ENCODE measurements around the gene HOXD11. TPM values are rescaled to one million over a fixed set of nuclear protein-coding genes. Genes with fewer than 3 reads are reported as not detected.

The HOXD11 gene
- total and polyA plus RNA-seq, 2 experiments from 2014 or later: not detected

DNA sequence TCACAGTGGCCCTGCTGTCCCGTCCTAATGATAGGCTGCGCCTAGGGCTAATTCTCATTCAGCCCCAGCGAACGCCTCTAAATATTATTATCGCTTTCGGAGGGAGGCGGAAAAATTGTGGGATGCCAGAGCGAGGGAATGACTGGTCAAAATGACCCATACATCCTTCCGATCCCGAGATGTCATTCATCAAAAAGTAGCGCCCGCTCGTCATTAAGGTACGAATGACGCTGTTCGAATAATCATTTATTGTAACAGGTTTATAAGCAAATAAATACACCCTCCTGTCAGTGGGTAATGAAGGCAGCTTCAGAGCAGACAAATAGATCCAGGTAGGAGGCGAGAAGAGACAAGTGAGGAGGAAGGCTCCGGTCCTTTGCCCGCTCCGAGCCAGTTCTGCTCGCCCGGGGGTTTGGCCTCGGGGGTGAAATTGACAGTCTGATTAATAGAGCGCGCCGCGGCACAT is 23.3 kb upstream of the HOXD11 start, which contains the start of gene EVX2:
Gene EVX2 (minus strand): TSS at position 167 of the 466 bp plus-strand sequence. CDS start 186 bp downstream, outside the sequence.
- Histone ChIP-seq H3K4me3 (peak within 1 kb of the TSS; percentile 49), H3K79me2 (replicated peaks; ENCODE audit: insufficient read depth) (no peaks in the 10 kb centered on the region), H3K27ac (ENCODE audit: low read depth) (no peak within 1 kb of the TSS), H4K20me1 (replicated peaks; ENCODE audit: insufficient read depth) (peaks cover 34% of the 10 kb centered on the region), H3K4me2 (peak within 1 kb of the TSS; percentile 81), H3K27me3 (ENCODE audit: insufficient read depth) (peaks cover 98% of the 10 kb centered on the region), H2AFZ (peak within 1 kb of the TSS; percentile 14; the same call in 1 of the 2 replicates), H3F3A (replicated peaks; ENCODE audit: low read depth) (peaks cover 32% of the 10 kb centered on the region), H3K9me2 (ENCODE audit: insufficient read depth) (no peaks in the 10 kb centered on the region), H3K36me3 (ENCODE audit: insufficient read depth) (no peaks in the 10 kb centered on the region), H3K4me1 (ENCODE audit: insufficient read depth) (peaks cover 58% of the 10 kb centered on the region)
- DNase-seq (ENCODE audit: low spot score): peak; percentile 31
- no peak within 1 kb of the TSS for H3K27ac Mint-ChIP-seq
- H3K4me3 Mint-ChIP-seq: peak within 1 kb of the TSS; percentile 59
- peaks cover 4% of the 10 kb centered on the region; the same call in 1 of the 3 replicates for H3K36me3 Mint-ChIP-seq (ENCODE audit: low read depth)
- no peak for ATAC-seq
- peaks cover 45% of the 10 kb centered on the region for H3K4me1 Mint-ChIP-seq
- peaks cover 11% of the 10 kb centered on the region; the same call in 2 of the 3 replicates for H3K9me3 Mint-ChIP-seq
- peaks cover 97% of the 10 kb centered on the region for H3K27me3 Mint-ChIP-seq (ENCODE audit: insufficient read depth, low read depth, poor library complexity)
- TF ChIP-seq EZH2 (IDR thresholded peaks at IDR 0.05; ENCODE audit: low read depth, unreplicated experiment) (peak; percentile 91), JUNB (IDR thresholded peaks at IDR 0.05; ENCODE audit: unreplicated experiment) (no peak)

DNA sequence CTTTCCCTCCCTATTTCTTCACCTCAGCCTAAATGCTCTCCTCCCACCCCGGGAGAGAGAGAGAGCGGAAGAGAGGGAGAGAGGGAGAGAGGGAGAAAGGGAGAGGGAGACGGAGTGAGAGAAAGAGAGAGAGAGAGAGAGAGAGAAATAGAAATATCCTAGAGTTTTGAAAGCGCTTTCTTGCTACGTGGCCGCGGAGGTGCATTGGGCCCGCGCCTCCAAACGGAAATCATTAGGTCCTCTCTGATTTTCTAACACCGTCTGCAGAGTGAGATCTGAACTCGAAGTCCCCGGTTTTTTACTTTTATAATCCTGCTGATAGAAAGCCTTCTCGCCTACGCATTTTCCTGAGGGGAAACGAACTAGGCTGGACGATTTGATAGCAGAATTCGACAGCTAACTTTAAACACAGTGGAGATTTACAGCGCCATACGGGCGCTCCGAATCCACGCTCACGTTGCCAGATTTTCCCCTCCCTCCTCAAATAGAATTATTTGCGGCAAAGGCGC is 22.4 kb upstream of the HOXD11 start:
- peaks cover 97% of the 10 kb centered on the region for H3K27me3 Mint-ChIP-seq (ENCODE audit: insufficient read depth, low read depth, poor library complexity)
- H3K4me3 Mint-ChIP-seq: peak overlapping the region; percentile 29; the same call in 2 of the 3 replicates

DNA sequence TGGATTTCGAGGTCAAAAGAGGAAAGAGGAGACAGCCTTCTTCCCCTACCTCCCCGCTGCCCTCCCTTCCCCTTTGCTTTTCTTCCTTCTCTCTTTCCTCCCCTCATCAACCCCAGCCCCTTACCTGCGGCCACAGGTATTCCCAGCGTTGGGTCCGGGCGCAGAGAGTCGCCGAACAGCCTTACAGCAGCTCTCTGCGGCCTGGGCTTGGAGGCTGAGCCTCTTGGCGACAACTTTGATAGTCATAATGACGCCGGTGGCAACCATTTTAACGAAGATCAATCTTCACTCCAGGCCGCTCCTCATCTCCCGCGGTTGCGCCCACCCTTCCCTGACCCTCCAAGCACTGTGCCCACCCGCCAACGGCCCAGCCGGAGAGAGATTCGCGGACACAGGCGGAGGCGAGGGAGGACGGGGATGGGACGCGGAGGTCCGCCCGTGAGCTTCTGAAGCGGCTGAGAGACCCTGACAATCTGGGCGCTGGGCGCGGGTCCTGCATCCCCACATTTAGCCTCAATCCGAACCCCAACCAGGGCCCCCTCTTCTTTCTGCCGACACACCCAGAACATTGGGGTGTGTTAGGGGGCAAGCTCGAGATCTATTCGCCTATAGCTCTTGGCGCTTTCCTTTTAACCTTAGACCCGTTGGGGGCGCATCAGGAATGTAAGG is 21.8 kb upstream of the HOXD11 start:
- Mint-ChIP-seq H3K4me1 (peaks cover 38% of the 10 kb centered on the region), H3K4me3 (peak overlapping the region; percentile 57), H3K27me3 (ENCODE audit: insufficient read depth, low read depth, poor library complexity) (peaks cover 100% of the 10 kb centered on the region), H3K36me3 (ENCODE audit: low read depth) (peaks cover 4% of the 10 kb centered on the region; the same call in 1 of the 3 replicates), H3K27ac (no peak overlapping the region), H3K9me3 (peaks cover 11% of the 10 kb centered on the region; the same call in 2 of the 3 replicates)
- peak; percentile 68 for DNase-seq (ENCODE audit: low spot score)
- peak overlapping the region; percentile 81 for H3K4me2 ChIP-seq
- H3K4me1 ChIP-seq (ENCODE audit: insufficient read depth): peaks cover 61% of the 10 kb centered on the region
- H3K27ac ChIP-seq (ENCODE audit: low read depth): no peak overlapping the region
- TF ChIP-seq NANOG (IDR thresholded peaks at IDR 0.05; ENCODE audit: borderline replicate concordance) (no peak), POLR2AphosphoS5 (IDR thresholded peaks at IDR 0.05; ENCODE audit: low read depth) (no peak), EZH2phosphoT487 (IDR thresholded peaks at IDR 0.05; ENCODE audit: unreplicated experiment) (peak; percentile 90), EZH2 (IDR thresholded peaks at IDR 0.05; ENCODE audit: low read depth, unreplicated experiment) (peak; percentile 96)
- peaks cover 43% of the 10 kb centered on the region for H4K20me1 ChIP-seq (replicated peaks; ENCODE audit: insufficient read depth)
- no peaks in the 10 kb centered on the region for H3K36me3 ChIP-seq (ENCODE audit: insufficient read depth)
- no peaks in the 10 kb centered on the region for H3K9me2 ChIP-seq (ENCODE audit: insufficient read depth)
- H3K27me3 ChIP-seq (ENCODE audit: insufficient read depth): peaks cover 100% of the 10 kb centered on the region
- ATAC-seq: peak; percentile 1; the same call in 1 of the 3 replicates
- peak overlapping the region; percentile 49 for H3K4me3 ChIP-seq
- no peaks in the 10 kb centered on the region for H3K79me2 ChIP-seq (replicated peaks; ENCODE audit: insufficient read depth)
- peaks cover 37% of the 10 kb centered on the region for H3F3A ChIP-seq (replicated peaks; ENCODE audit: low read depth)
- H2AFZ ChIP-seq: no peak overlapping the region

More for the DNA sequence above, 22.4 kb upstream of the HOXD11 start:
- H3K9me3 Mint-ChIP-seq: peaks cover 11% of the 10 kb centered on the region; the same call in 2 of the 3 replicates
- DNase-seq (ENCODE audit: low spot score) (peak; percentile 50), ATAC-seq (no peak)
- peaks cover 38% of the 10 kb centered on the region for H3K4me1 Mint-ChIP-seq
- Histone ChIP-seq H3K4me2 (peak overlapping the region; percentile 81; the same call in 1 of the 2 replicates), H2AFZ (no peak overlapping the region), H3K27ac (ENCODE audit: low read depth) (no peak overlapping the region), H3K36me3 (ENCODE audit: insufficient read depth) (no peaks in the 10 kb centered on the region), H3K79me2 (replicated peaks; ENCODE audit: insufficient read depth) (no peaks in the 10 kb centered on the region), H3K4me1 (ENCODE audit: insufficient read depth) (peaks cover 60% of the 10 kb centered on the region), H3F3A (replicated peaks; ENCODE audit: low read depth) (peaks cover 32% of the 10 kb centered on the region), H3K9me2 (ENCODE audit: insufficient read depth) (no peaks in the 10 kb centered on the region), H3K4me3 (peak overlapping the region; percentile 49), H3K27me3 (ENCODE audit: insufficient read depth) (peaks cover 98% of the 10 kb centered on the region), H4K20me1 (replicated peaks; ENCODE audit: insufficient read depth) (peaks cover 37% of the 10 kb centered on the region)
- H3K27ac Mint-ChIP-seq: no peak overlapping the region
- TF ChIP-seq EZH2 (IDR thresholded peaks at IDR 0.05; ENCODE audit: low read depth, unreplicated experiment) (peak; percentile 88), STAT1 (IDR thresholded peaks at IDR 0.05; ENCODE audit: unreplicated experiment) (no peak), EZH2phosphoT487 (IDR thresholded peaks at IDR 0.05; ENCODE audit: unreplicated experiment) (peak; percentile 47)
- H3K36me3 Mint-ChIP-seq (ENCODE audit: low read depth): peaks cover 4% of the 10 kb centered on the region; the same call in 1 of the 3 replicates
